SH-SY5Y (cell line): Measurements from ENCODE around the gene LRRC32.

Experiments used
- GATA2 ChIP-seq: IDR thresholded peaks from 2 replicates; pipeline ENCODE4 v1.6.1; 2011; ENCODE audit warnings: mild to moderate bottlenecking, low read depth, low read length
- GATA3 ChIP-seq: IDR thresholded peaks from 2 replicates; pipeline ENCODE4 v1.6.1; 2011; ENCODE audit warnings: low read depth, mild to moderate bottlenecking, low read length, moderate library complexity

DNA sequence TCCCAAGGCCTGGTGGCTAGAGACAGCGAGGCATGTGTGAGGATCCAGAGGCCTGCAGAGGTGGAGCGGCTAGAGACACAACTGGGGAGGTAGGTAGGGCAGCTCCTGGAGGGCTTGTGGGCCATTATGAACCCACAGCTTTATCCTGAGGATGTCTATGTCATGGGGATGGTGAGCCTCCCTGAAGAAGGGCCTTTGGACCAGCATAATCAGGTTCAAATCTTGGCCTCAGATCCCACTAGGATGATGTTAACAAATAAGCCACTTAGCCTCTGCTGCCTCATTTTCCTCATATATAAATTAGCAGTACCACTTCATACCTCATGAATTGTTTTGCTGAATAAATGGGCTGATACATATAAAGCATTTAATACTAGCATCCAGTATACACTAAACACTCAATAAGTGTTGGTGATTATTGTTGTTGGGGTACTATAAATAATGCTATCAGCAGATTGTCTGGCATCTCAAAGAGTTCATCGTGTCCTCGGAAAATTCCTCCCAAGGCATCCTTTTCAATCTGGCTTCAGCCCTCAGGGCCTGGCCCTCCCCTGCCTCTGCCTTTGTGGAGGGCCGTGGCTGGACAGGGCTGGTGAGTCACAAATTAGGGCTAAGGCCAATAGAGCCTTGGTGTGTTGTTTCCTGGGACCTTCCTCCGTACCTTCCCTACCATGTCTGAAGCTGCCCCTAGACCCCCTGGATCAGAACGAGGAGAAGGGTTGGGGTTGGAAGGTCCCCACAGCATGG lies 30.9 kb upstream of the LRRC32 start:
- TF ChIP-seq GATA2 (no peak), GATA3 (no peak)
